AG04449 (cell line): ENCODE results near the gene REX1BD.

Experiments used
- CTCF ChIA-PET: fragments of 350-600 bp; formaldehyde crosslinking; extraction: SDS; loops from one replicate; lab custom pipeline; 2021; ENCODE audit warnings: antibody characterized with exemption; lab: Yijun Ruan, JAX
- POLR2A ChIA-PET: fragments of 400-600, 350-600 bp; formaldehyde crosslinking; extraction: SDS; loops from one replicate; lab custom pipeline; 2020; ENCODE audit warnings: antibody characterized with exemption, inconsistent platforms; lab: Yijun Ruan, JAX
- DNase-seq: peaks from one replicate; pipeline ENCODE4 v3.0.0-alpha.2; 2010; ENCODE audit warnings: low read depth, low spot score
- H3K4me3 ChIP-seq: 2 replicates; pipeline ENCODE4 v1.5.1; 2011; ENCODE audit warnings: low read depth, mild to moderate bottlenecking, control low read depth, low read length
- TF ChIP-seq, protein P1 (sequence below): IDR thresholded peaks from one replicate; pipeline ENCODE4 v1.5.1; 2011; ENCODE audit warnings: mild to moderate bottlenecking, moderate library complexity, low read length, control low read depth, inconsistent platforms; ENCODE audit not compliant: insufficient read depth; ENCODE audit errors: missing control alignments

Gene REX1BD

DNA sequence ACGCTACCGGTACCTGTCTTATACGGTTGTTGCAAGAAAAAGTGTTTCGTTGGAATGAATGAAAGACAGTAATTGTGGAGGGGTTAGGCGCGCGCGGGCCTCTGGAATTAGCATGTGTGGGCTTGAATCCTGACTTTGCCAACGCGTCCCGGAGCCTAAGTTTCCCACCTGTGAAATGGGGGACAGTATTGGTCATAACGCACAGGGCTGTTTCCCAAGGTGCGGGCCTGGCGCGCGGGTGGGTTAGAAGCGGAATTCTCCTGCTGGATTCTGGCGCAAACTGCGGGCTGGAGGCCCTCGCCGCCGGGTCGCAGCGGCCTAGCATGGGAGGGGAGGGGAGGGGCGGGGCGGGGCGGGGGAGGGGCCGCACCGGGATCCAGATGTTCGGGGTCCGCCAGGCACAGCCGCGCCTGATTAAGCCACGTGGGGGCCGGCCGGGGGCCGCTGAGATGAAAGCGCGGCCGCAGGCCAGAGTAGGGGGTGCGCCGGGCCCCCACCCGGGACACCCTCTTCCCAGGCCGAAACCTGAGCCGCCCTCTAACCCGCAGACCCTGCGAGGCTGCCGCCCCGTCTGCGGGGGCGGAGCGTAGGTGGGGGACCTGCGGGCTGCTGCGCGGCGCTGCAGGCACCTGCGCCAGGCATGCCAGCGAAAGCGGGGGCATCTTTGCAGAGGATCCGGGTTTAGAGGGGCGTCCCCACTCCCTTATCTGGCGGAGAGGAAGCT, 22.9 kb downstream of the REX1BD start:
- no peak overlapping the region for H3K4me3 ChIP-seq
- DNase-seq: no peak
- ChIA-PET POLR2A (no interaction called here), CTCF (interaction anchor here (0.6 to 3.5 kb wide), 2 partner anchors 17 to 20 kb away, joined by 4 to 16 read pairs; no protein-coding TSS in a partner anchor)
- TF ChIP-seq, protein P1, sequence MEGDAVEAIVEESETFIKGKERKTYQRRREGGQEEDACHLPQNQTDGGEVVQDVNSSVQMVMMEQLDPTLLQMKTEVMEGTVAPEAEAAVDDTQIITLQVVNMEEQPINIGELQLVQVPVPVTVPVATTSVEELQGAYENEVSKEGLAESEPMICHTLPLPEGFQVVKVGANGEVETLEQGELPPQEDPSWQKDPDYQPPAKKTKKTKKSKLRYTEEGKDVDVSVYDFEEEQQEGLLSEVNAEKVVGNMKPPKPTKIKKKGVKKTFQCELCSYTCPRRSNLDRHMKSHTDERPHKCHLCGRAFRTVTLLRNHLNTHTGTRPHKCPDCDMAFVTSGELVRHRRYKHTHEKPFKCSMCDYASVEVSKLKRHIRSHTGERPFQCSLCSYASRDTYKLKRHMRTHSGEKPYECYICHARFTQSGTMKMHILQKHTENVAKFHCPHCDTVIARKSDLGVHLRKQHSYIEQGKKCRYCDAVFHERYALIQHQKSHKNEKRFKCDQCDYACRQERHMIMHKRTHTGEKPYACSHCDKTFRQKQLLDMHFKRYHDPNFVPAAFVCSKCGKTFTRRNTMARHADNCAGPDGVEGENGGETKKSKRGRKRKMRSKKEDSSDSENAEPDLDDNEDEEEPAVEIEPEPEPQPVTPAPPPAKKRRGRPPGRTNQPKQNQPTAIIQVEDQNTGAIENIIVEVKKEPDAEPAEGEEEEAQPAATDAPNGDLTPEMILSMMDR: no peak

DNA sequence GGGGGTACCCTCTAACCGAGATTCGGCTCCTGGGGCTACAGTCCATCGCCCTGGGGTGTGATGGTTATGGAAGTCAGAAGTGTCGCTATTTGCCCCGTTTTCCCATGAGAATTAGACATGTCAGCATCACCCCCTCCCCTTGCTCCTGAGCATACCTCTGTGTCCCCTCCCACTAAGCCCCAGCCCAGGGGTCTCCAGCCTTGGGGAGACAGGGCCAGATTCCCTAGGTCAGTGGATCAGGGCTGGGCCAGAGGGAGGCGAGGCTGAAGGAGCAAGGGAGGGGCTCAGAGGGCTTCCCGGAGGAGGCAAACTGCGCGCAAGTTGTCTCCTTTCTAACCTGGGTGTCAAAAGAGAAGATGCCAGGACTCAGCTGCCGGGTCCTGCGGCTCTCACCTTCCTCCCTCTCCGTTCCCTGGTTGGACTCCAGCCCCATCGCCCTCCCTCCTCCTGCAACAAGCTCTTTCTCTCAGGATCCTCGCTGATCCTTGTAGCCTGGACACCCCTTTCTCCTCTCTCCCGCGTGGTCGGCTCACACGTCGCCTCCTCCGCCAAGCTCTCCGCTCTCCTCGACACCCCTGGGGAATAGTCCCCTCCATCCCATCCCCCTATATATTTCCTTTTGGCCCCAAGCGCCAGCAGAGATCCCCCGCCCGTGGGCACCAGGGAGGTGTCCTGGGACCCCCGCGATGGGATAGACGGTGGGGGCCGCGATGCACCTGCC, 23.6 kb downstream of the REX1BD start:
- H3K4me3 ChIP-seq: peak overlapping the region; percentile 48
- CTCF ChIA-PET: interaction anchor here (0.6 to 3.5 kb wide), 2 partner anchors 18 to 21 kb away, joined by 4 to 16 read pairs; no protein-coding TSS in a partner anchor
- POLR2A ChIA-PET: no interaction called here
- TF ChIP-seq, protein P1: no peak
- no peak for DNase-seq

DNA sequence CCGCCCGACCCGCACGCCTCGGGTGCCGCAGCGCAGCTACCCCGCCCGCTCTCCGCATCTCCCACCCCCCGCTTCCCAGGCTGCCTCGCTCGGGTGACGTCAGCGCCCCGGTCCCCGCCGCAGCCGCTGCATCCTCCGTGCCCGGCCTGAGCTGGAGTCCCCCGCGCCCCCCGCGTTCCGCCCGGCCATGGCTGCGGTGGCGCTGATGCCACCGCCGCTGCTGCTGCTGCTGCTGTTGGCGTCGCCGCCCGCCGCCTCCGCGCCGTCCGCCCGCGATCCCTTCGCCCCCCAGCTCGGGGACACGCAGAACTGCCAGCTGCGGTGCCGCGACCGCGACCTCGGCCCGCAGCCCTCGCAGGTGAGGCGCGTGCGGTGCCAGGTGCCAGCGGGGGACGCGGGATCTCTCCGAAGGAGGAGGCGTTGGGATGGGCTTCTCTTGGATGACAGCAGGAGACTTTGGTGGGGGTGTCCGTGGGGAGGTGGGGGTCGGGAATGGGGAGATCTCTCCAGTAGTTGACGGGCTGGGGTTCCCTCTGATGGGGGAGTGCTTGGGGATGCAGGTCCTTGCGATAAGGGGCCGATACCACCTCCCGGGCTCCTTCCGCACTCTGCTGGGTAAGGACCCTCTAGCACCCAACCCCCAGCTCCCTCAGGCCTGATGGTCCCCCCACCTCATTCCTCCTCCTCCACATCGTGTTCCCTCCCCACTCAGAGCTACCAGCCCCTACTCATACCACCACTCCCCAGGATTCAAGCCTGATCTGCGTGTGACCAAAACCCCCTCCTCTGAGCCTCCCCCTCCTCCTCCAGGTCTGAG, 24.4 kb downstream of the REX1BD start, which contains the start of gene TMEM59L:
TSS of gene TMEM59L (plus strand) at position 99 of the 817 bp plus-strand sequence. CDS start at position 188, 89 bp downstream.
- TF ChIP-seq, protein P1: no peak
- H3K4me3 ChIP-seq: peak within 1 kb of the TSS; percentile 48
- DNase-seq: no peak
- ChIA-PET CTCF (interaction anchor here (0.9 to 3.5 kb wide), 2 partner anchors 18 to 235 kb away, joined by 3 to 16 read pairs; no protein-coding TSS in a partner anchor), POLR2A (interaction anchor here (0.5 kb wide), 1 partner anchor 175 kb away, joined by 3 read pairs; no protein-coding TSS in a partner anchor)

DNA sequence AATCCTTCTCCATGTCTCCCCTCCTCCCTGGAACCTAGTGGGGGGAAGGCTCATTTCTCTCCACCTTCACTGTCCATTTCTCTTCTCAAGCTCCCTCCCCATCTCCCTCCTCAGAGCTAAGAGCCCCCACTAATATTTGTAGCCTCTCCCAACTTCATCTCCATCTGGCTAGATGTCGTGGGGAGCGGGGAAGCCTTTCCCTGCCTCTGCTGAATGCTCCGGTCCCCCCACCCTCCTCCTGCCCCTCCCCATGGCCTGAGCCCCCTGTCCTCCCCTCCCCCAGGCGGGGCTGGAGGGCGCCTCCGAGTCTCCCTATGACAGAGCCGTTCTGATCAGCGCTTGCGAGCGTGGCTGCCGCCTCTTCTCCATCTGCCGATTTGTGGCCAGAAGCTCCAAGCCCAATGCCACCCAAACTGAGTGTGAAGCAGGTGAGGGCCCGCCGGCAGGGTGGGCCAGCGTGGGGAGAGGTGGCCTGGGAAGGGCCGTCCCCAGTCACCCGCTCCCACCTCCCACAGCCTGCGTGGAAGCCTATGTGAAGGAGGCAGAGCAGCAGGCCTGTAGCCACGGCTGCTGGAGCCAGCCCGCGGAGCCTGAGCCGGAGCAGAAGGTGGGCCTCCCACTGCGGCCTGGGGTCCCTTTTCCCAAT, 25.1 kb downstream of the REX1BD start:
- ChIA-PET CTCF (interaction anchor here (0.9 to 3.5 kb wide), 2 partner anchors 19 to 234 kb away, joined by 3 to 16 read pairs; no protein-coding TSS in a partner anchor), POLR2A (interaction anchor here (0.5 kb wide), 1 partner anchor 174 kb away, joined by 3 read pairs; no protein-coding TSS in a partner anchor)
- DNase-seq: no peak
- TF ChIP-seq, protein P1: no peak
- no peak overlapping the region for H3K4me3 ChIP-seq

DNA sequence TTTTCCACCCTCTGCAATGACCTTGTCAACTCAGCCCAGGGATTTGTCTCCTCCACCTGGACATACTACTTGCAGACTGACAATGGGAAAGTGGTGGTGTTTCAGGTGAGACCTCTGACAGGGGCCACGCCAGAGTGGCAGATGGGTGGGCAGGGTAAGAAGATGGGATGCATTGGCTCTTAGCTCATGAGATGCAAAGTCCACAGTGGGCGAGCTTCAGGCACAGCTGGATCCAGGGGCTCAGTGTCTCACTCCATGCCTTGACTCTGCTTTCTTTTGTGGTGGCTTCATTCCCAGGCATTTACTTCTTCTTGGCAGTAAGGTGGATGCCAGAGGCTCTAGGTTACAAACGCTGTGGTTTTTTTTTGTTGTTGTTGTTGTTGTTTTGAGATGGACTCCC, 27.4 kb downstream of the REX1BD start:
- no peak for DNase-seq
- TF ChIP-seq, protein P1: no peak
- no peak overlapping the region for H3K4me3 ChIP-seq
- ChIA-PET POLR2A (no interaction called here), CTCF (interaction anchor here (1.0 to 1.8 kb wide), 2 partner anchors 12 to 231 kb away, joined by 3 to 4 read pairs; no protein-coding TSS in a partner anchor)
